ENCODE results near the gene GPRC5C.

GPRC5C gene

GRCh38 chr17:74467221-74467951 lies 35.5 kb downstream of the GPRC5C start:
- DNase-seq (ENCODE audit: extremely low spot score), result peak; percentile 82
- CTCF ChIA-PET, result interaction anchor here (1.1 to 1.9 kb wide), 3 partner anchors 9 to 86 kb away, joined by 3 to 12 read pairs (median 3); no protein-coding TSS in a partner anchor
- POLR2A ChIA-PET, result interaction anchor here (1.1 kb wide), 1 partner anchor 45 kb away, joined by 3 read pairs; no protein-coding TSS in a partner anchor

GRCh38 chr17:74471341-74471740 lies 39.5 kb downstream of the GPRC5C start:
- POLR2A ChIA-PET, result no interaction called here
- DNase-seq (ENCODE audit: extremely low spot score), result no peak
- no peak for TF ChIP-seq CTCF (IDR thresholded peaks at IDR 0.05; ENCODE audit: control extremely low read depth, extremely low read depth, low read depth, missing control alignments)
- CTCF ChIA-PET, result interaction anchor here (0.9 to 3.4 kb wide), 12 partner anchors 8 to 102 kb away, joined by 3 to 14 read pairs (median 4); no protein-coding TSS in a partner anchor

More at GRCh38 chr17:74467221-74467951, 35.5 kb downstream of the GPRC5C start:
- TF ChIP-seq CTCF (IDR thresholded peaks at IDR 0.05; ENCODE audit: control extremely low read depth, extremely low read depth, low read depth, missing control alignments), result no peak

GRCh38 chr17:74472890-74473289 lies 41.0 kb downstream of the GPRC5C start:
- DNase-seq (ENCODE audit: extremely low spot score), result no peak
- ChIA-PET POLR2A (no interaction called here), CTCF (interaction anchor here (1.2 to 2.5 kb wide), 4 partner anchors 15 to 94 kb away, joined by 3 to 14 read pairs (median 4); no protein-coding TSS in a partner anchor)
- TF ChIP-seq CTCF (IDR thresholded peaks at IDR 0.05; ENCODE audit: control extremely low read depth, extremely low read depth, low read depth, missing control alignments), result no peak

GRCh38 chr17:74473294-74473693 lies 41.4 kb downstream of the GPRC5C start:
- TF ChIP-seq CTCF (IDR thresholded peaks at IDR 0.05; ENCODE audit: control extremely low read depth, extremely low read depth, low read depth, missing control alignments), result no peak
- DNase-seq (ENCODE audit: extremely low spot score), result no peak
- CTCF ChIA-PET, result interaction anchor here (1.2 to 2.5 kb wide), 3 partner anchors 16 to 94 kb away, joined by 3 to 14 read pairs (median 5); no protein-coding TSS in a partner anchor
- POLR2A ChIA-PET, result no interaction called here

GRCh38 chr17:74474043-74474792 lies 42.3 kb downstream of the GPRC5C start:
- ChIA-PET CTCF (interaction anchor here (1.5 to 1.8 kb wide), 3 partner anchors 17 to 95 kb away, joined by 3 to 7 read pairs (median 5); no protein-coding TSS in a partner anchor), POLR2A (no interaction called here)
- no peak for DNase-seq (ENCODE audit: extremely low spot score)
- TF ChIP-seq CTCF (IDR thresholded peaks at IDR 0.05; ENCODE audit: control extremely low read depth, extremely low read depth, low read depth, missing control alignments), result no peak

GRCh38 chr17:74475189-74475588 lies 43.3 kb downstream of the GPRC5C start:
- CTCF ChIA-PET, result interaction anchor here (0.9 to 2.2 kb wide), 4 partner anchors 18 to 96 kb away, joined by 3 to 7 read pairs (median 4); no protein-coding TSS in a partner anchor
- no peak for TF ChIP-seq CTCF (IDR thresholded peaks at IDR 0.05; ENCODE audit: control extremely low read depth, extremely low read depth, low read depth, missing control alignments)
- POLR2A ChIA-PET, result interaction anchor here (0.6 to 0.9 kb wide), 2 partner anchors 10 to 194 kb away, joined by 3 to 9 read pairs; no protein-coding TSS in a partner anchor
- no peak for DNase-seq (ENCODE audit: extremely low spot score)

Data from GM10248 (cell line).